ENCODE measurements around the gene DUS1L.

GRCh38 chr17:82037092-82037888, 28.3 kb downstream of the DUS1L start, which contains the start of gene DCXR:
- peak; percentile 84 for TF ChIP-seq CTCF (IDR thresholded peaks at IDR 0.05)
- no peak for TF ChIP-seq EZH2phosphoT487 (IDR thresholded peaks at IDR 0.05; ENCODE audit: borderline replicate concordance, low read depth)
- peak; percentile 44 for TF ChIP-seq RAD21 (IDR thresholded peaks at IDR 0.05; ENCODE audit: low read length)
